ENCODE measurements around the gene MCEMP1.

The MCEMP1 gene, protein sequence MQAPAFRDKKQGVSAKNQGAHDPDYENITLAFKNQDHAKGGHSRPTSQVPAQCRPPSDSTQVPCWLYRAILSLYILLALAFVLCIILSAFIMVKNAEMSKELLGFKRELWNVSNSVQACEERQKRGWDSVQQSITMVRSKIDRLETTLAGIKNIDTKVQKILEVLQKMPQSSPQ

DNA sequence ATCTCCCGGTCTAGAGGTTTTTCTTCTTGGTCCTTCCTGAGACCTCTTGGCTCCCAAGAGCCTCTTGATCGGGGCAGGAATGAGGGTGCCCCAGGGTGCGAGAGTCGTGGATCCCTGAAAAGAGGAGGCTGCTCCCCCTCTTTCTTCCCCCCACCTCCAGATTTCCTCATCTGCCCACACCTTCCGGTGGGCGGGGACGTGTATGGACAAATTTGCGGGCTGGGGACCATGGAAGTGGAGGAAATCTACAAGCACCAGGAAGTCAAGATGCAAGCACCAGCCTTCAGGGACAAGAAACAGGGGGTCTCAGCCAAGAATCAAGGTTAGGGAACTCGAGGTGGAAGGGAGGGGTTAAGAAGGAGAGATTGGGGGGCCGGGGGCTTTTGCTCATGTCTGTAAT, at the start of gene MCEMP1:
Gene MCEMP1 (plus strand): TSS at position 237 of the 400 bp plus-strand sequence. CDS start 31 bp downstream, at position 268.
- DNase-seq (ENCODE audit: low read depth): no peak

DNA sequence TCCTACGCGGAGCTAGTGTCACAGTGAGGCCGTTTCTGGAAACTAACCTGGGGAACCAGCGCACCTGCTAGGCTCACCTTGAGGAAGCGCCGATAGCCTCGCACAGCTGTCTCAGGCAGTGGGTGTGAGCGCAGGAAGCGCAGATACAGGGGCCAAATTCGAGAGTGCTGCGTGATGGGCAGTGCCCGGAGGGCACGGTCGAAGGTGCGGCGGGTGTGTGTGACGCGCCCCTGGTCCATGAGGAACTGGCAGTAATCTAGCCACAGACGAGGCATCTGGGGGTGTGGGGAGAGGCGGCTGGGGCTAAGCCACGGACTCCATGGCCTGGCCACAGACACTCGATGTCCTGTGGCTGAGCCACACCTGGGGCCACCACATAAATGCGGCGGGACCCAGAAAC, 49.7 kb upstream of the MCEMP1 start:
- no peak for DNase-seq (ENCODE audit: low read depth)

DNA sequence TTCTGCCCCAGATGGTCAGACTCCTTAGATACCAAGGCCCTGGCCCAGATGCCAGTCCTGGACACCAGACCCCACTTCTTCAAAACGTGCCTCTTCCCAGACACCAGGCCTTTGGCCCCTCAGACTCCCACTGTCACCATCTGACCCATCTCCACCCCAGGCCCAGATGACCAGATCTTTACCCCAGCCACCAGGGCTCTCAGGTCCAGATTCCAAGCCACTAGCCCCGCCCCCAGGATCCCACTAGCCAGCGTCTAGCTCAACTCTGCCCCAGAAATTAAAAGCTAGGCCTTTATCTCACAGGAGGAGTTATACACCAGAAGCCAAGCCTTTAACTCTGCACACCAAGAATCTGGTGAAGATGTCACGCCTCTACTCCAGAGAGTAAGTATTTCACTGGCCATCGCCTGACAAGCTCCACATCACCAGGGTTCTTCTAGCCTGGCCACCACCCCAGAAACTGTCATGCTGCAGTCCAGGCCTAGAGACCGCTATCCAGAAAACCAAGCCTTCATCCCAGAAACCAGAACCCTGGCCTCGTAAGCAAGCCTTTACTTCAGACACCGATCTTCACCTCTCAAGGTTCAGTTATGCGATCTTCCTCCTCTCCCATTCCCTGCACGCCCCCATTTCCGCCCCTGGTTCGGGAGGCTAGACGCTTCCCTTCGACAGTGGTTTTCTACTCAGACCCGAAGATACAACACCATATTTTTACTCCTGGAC, 48.1 kb upstream of the MCEMP1 start:
- DNase-seq (ENCODE audit: low read depth): no peak

DNA sequence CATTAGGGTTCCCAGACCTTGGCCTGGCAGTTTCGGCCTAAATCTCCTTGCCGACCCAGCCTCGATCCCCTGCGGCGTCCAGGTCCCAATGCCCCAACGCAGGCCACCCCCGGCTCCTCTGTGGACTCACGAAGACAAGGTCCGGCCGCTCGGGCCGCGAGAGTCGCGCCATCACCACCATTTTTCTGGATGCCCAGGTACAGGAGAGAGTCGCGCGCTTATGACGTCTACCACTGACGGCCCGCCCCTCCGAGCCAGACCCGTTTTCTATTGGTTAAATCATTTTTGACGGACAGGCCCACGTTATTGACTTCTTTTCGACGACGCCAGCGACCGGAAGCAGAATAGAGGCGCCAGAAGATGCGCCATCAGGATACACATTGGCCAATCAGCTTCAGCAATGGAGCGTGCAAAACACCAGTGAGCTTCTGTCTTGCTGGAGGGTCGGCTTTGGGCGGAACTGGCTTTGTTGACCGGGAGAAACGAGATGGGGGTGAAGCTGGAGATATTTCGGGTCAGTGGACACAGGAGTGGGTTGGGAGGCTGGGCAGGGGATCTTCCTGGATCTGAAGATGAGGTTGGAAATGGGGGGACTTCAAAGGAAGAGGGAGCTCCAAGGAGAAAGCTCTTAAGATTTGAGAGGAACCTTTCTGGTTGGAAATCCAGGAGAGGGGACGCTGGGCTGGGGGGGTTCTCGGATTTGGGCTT, 47.4 kb upstream of the MCEMP1 start, which contains the start of the genes PET100 and XAB2:
Gene PET100 (plus strand): TSS at position 447 of the 708 bp plus-strand sequence. CDS start 41 bp downstream, at position 488.
Gene XAB2 (minus strand): TSS at position 199 of the 708 bp plus-strand sequence. CDS start 18 bp downstream, at position 181.
- DNase-seq (ENCODE audit: low read depth): peak; percentile 97

DNA sequence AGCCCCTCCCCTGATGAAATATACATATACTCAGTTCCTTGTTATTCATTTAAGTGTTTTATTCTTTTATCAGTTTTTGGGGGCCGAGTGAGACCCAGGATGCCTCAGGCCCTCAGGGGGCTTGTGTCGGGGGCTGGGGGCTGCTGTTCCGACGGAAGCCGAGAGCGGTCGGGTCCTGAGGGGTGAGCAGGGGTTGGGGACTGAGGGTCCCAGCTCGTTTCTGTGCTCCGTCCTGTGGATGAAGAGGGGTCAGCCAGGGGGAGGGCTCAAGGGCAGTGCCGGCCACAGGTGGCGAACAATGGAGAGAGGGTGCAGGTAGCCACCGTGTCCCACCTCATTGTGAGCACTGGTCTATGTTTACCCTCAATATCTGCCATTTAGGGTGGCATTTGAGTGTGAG, 45.3 kb upstream of the MCEMP1 start:
- DNase-seq (ENCODE audit: low read depth): no peak

DNA sequence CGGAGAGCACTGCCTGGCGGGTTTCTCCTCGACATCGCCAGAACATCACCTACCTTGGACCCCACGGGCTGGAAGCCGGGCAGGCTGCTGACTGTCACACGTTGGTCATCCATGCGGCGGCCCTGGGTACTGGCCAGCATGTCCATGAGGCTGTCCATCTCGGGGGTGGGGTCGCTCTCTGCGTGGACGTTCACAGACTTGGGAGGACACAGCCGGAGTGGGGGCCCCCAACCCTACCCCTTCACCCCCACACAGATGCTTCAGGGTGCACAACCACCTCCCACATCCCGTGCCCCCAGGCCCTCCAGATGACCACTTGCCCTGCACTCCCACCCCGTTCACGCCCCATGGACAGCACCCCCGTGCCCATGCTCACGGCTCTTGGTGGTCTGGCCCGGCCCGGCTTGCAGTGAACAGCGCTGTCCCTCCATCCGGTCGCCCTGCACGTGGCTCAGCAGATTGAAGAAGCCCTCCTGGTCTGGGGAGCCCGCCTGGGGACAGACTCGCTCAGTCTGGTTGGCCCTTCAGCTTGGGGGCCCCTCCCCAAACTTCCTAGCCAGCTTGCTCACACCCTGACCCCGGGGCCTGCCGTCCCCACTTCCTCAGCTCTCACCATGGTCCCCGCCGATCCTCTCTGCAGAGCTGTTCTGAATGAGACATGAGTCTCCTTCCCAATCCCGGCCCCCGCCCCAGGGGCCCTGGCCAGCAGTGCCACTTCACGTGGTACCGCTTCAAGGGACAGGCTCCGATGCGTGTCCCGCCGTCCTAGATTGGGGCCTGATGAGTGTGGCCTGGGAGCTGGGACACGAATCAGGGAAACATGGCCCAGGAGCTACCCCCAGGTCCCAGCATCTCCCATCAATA, 44.3 kb upstream of the MCEMP1 start:
- no peak for DNase-seq (ENCODE audit: low read depth)

DNA sequence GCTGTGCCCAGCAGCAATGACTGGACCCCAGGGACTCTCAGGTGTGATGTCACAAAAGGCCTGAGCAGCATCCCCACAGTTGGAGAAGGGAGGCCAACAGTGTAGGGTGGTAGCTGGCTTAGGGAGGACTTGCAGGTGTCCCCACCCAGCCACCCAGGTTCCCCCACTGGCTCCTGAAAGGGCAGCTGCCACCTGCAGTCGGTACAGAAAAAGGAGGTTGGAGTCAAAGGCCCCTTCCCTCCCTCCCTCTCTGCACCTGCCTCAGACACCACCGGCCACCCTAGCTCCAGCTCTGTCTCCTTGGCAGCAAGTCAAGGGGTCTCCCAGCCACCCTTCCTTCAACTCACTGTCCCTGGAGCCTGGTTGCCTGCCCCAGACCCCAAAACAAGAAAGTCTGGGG, 43.2 kb upstream of the MCEMP1 start, which contains the start of gene PCP2:
Gene PCP2 (minus strand): TSS at position 22 of the 400 bp plus-strand sequence. CDS start 262 bp downstream, outside the sequence.
- no peak for DNase-seq (ENCODE audit: low read depth)

DNA sequence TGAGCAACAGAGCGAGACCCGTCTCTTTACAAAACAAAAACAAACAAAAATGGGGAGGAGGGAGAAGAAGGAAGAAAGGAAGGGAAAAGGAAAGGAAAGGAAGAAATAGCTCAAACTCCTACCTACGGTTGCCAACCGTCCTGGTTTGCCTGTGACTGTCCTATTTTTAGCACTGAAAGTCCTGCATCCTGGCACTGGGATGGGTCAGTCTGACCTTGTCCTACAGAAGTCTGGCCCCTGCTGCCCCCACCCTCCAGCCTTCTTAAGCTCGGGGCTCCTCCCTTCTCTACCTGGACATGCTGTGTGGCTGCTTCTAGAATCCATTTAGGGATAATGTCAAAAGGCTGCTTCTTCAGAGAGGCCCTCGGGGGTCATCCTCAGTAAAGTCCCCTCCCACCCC, 41.2 kb upstream of the MCEMP1 start:
- no peak for DNase-seq (ENCODE audit: low read depth)

DNA sequence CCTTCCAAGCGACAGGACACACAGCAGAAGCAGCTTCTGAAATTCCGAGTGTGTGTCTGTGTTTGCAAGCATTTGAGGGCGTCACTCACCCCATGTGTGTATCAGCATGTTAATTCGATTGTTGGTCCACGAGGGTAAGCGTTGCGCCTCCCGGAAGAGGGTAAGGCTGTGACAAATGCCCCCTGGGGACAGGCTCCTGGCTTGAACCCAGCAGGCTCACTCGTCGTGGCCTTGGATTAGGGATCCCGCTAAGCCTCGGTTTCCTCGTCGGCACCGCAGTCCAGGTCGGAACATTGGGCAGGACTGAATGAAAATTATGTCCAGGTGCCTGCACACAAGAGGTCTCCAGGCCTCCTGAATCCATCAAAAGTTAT, 40.6 kb upstream of the MCEMP1 start:
- no peak for DNase-seq (ENCODE audit: low read depth)

DNA sequence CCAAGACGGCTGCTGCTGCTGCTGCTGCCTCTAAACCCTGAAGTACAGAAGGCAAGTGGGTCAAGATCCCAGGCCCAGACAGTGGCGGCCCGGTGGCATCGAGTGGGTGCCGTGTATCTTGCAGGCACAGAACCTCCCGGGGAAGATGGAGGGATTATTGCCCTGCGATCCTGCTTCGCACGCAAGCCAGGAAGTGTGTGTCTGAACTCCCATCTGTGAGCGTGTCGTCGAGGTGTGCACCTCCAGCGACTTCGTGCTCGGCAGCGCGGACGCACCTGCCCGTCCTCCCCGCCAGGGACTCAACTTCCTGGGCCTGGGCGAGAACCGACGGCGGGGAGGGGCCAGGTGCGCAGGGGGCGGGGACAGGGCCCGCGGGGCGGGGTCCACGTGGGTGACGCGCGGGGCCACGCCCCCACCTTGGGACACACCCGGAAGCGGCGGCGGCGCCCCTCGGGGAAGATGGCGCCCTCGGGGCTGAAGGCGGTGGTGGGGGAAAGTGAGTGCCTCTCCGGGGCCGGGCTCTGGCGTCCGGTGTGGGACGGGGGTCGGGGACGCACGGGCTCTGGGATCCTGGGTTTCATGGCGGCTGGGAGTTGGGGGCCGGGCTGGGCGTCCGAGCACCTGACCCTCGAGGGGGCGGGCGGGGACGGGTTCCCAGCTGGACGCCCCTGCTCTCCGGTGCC, 40.1 kb upstream of the MCEMP1 start, which contains the start of gene STXBP2:
Gene STXBP2 (plus strand): TSS at position 420 of the 683 bp plus-strand sequence. CDS start 40 bp downstream, at position 460.
- no peak for DNase-seq (ENCODE audit: low read depth)

DNA sequence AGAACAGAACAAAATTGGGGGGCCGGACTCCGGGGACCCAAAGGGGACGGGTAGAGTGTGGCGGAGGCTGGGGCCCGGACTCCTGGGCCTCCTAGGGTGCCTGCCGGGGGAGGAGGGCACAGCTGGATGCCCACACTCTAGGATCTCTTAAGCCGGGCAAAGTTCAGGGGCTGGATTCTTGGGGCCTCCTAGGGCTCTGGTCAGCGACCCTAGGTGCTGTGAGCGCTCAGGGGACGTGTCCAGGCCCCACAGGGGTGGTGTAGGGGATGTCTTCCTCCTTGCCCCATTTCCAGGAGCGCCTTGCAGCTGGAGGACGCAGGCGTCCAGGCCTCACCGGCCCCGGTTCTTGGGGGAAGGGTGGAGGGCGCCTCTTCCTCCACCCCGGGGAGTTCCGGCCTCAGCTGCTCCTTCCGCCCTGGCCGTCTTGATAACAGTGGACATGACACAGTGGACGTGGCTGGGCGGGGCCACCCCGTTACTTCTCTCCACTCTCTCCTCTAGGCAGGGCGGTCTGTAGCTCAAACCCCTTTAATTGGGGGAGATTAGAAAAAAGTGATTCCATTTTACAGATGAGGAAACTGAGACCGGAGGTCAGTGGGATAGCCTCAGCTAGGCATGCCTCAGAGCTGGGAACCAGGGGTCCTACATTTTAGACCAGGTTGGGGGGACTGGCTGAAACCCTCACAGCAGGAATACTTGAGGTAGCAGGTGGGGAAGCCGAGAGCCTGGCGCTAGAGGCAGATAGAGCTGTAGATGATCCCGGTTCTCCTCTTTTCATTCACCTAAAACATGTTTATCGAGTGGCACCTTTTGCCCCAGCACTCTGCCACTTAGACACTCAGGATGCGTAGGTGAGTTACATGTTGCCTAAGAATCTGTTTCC, 39.3 kb upstream of the MCEMP1 start:
- DNase-seq (ENCODE audit: low read depth): no peak

DNA sequence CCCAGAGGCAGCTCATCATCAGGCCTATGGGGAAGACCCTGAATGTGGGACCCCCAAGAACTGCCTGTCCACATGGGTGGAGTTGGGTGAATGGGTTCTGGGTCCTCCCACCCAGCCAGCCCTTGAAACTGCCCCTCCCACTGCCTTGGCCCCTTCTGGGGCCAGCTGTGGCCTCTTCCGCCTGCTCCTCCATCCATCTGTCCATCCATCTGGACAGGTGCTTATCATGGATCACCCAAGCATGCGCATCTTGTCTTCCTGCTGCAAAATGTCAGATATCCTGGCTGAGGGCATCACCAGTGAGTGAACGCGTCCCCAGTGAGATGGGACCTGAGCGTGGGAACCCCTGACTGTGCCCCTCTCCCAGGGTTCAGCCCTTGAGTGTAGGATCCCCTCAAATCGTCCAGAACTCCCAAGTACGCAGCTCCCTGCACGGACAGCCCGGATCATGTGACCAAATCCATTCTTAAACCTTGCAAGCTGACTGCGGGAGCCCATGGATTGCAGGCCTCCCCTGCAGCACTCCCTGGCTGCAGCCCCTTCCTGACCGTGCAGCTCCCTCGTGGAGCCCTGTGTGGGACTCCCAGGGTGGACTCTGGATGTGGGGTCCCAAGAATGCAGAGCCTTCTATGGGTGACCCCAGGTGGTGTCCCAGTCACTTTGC, 38.0 kb upstream of the MCEMP1 start:
- no peak for DNase-seq (ENCODE audit: low read depth)

DNA sequence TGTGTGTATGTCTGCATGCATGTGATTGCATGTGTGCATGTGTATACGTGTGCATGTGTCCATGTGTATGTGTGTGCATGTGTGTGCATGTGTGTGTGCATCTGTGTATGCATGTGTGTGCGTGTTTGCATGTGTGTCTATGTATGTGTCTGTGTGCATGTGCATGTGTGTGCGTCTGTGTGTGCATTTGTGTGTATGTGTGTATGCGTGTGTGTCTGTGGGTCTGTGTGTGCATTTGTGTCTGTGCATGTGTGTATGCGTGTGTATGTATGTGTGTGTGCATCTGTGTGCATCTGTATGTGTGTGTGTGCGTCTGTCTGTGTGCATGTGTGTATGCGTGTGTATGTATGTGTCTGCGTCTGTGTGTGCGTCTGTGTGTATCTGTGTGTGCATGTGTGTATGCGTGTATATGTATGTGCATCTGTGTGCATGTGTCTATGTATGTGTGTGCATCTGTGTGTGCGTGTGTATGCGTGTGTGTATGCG, 37.0 kb upstream of the MCEMP1 start:
- DNase-seq (ENCODE audit: low read depth): no peak

DNA sequence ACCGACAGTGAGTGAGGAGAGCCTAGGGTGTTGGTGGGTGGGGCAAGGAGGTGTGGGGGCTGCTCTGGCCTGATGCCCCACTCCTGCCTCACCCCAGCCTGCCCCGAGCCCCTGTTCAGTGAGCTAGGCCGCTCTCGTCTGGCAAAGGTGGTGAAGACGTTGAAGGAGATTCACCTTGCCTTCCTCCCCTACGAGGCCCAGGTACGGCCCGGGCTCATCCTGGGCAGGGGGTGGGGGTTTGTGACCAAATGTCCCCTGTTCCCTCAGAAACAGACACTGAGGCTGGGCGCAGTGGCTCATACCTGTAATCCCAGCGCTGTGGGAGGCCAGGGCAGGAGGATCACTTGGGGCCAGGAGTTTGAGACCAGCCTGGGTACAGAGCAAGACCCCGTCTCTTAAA, 36.1 kb upstream of the MCEMP1 start:
- no peak for DNase-seq (ENCODE audit: low read depth)

DNA sequence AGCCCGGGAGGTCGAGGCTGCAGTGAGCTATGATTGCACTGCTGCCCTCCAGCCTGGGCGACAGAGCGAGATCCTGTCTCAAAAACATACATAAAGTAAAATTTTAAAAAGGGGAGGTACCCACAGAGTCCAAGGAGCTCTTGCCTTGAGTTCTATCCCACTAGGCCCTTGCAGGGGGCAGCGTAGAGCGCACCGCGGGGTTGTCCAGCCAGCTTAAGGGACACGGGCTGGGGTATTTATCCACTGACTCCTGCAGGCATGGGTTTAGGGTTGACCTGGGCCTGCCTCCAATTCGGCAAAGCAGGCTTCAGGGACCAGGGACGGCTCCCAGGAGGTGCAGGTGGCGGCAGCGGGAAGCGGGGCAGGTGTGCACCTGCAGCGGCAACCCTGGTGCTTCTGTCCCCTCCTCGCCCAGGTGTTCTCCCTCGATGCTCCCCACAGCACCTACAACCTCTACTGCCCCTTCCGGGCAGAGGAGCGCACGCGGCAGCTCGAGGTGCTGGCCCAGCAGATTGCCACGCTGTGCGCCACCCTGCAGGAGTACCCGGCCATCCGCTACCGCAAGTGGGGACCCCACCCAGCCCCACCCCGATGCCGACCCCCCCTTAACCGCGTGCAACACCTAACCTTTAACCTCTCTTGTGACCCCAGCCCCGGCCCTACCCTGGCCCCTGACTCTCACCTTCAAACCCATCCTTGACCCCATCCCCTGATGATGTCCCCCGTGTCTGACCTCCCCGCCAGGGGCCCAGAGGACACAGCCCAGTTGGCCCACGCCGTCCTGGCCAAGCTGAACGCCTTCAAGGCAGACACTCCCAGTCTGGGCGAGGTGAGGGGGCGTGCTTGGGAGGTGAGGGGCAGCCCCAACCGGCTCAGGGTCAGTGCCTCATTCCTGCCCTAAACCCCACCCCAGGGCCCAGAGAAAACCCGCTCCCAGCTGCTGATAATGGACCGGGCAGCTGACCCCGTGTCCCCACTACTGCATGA, 35.3 kb upstream of the MCEMP1 start:
- DNase-seq (ENCODE audit: low read depth): no peak

DNA sequence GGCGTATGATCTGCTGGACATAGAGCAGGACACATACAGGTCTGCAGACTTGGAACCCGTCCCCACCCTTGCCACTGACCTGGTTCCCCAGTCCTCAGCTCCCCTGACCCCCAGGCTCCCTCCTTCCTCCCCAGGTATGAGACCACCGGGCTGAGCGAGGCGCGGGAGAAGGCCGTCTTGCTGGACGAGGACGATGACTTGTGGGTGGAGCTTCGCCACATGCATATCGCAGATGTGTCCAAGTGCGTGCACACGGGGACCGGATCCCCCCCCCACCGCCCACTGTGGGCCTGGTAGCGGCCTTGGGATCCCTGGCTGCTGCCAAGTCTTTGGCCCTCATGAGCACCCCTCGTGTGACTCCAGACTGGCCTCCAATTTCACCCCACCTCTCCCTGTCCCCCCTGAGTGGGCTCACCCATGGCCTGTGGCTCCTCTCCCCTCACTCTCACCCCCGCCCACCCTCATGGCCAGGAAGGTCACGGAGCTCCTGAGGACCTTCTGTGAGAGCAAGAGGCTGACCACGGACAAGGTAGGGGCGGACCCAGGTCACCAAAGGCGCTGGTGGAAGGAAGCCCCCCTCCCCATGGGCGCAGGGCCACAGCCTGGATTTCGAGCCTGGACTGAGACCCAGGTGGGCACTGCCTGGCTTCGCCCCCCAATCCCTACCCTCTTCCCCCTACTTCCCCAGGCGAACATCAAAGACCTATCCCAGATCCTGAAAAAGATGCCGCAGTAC, 34.4 kb upstream of the MCEMP1 start:
- DNase-seq (ENCODE audit: low read depth): no peak

DNA sequence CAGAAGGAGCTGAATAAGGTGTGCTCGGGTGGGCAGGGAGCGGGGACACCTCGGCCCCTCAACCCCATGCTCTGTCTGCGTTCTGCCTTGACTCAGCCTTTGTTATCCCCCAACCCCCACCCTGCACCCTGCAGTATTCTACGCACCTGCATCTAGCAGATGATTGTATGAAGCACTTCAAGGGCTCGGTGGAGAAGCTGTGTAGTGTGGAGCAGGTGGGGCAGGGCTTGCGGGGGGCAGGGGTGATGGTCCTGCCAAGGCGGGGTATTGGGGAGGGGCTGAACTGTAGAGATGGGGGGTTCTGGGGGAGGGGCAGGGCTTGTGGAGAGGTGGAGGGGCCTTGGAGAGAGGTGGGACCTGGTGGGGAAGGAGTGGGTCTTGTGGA, 33.9 kb upstream of the MCEMP1 start:
- DNase-seq (ENCODE audit: low read depth): no peak

All from non-pigmented ciliary epithelial cell (primary cell).